Measurements from ENCODE around the gene SMIM36. TPM values are rescaled to one million over a fixed set of nuclear protein-coding genes. Genes with fewer than 3 reads are reported as not detected.
"Not testable (repeated sequence)": the region's sequence is repeated elsewhere in the genome, so short reads cannot be mapped to it uniquely, and the experiment has no call there.

The SMIM36 gene
- not detected in 2 replicates for total RNA-seq
- polyA plus RNA-seq (2012) = not detected

GRCh38 chr17:55510986-55511721 is at the start of gene SMIM36:
SMIM36 (minus strand) TSS chr17:55511452.
- no peak for DNase-seq (ENCODE audit: low read depth)

DNA sequence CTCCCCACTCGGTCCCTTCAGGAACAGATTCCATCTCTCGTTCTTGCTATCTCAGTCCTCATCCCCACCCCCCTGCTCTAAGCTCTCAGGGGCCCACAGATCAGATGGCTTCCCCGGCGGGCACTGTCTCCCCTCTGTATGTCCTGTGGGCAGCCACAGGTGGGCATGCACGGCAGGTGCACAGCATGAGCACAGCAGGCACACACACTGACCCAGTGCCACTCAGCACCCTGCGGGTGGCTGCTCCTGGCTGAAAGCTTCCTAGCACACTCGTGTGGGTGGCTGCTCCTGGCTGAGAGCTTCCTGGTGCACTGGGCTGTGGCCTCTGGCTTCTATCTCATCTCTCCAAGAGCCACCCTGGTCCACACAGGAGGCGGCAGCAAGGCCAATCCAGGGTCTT is 44.5 kb upstream of the SMIM36 start:
- DNase-seq (ENCODE audit: low read depth) = no peak

- peak; percentile 68 for DNase-seq (ENCODE audit: low read depth)
Measured at GRCh38 chr17:55549140-55549539, 37.9 kb upstream of the SMIM36 start.

DNA sequence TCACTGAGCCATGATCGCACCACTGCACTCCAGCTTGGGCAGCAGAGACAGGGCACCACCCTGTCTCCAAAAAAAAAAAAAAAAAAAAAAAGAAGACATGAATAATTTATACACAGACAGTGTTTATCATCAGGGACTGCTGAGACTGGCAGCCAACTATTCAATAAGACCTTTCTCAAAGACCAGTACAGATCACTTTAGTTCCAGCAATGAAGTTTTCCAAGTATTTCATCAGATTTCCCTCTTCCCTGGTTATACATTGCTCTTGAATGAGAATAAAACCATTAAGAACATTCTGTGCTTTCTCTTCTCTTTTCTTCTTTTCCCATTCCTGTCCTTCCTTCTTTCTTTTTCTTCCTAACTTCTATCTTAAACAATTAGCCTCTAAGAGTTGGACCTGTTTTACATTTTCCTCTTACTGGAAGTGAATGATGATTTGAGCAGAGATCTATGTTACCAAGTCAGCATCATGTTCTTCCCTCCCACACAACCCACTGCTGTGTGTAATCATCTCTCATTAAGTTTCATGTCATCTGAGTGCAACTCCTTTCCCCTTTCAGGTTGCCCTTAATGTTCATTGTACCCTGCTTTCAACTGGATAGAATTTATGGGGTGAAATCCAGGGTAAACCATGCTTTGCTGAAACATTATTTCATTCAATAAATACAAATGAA is 35.9 kb upstream of the SMIM36 start:
- DNase-seq (ENCODE audit: low read depth) = no peak

GRCh38 chr17:55546481-55546880 is 35.2 kb upstream of the SMIM36 start:
- no peak for DNase-seq (ENCODE audit: low read depth)

DNA sequence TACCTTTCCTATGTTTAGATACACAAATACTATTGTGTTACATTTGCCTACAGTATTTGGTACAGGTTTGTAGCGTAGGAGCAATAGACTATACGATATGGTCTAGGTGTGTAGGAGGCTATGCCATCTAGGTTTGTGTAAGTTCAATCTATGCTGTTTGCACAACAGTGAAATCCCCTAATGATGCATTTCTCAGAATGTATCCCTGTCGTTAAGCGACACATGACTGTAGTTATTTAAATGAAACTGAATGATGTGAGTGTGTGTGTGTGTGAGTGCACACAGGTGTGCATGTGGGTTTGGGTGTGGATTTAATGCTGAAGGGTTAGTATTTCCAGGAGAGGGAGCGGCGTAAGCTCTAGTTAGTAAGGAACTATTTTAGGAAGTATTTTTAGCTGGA is 34.6 kb upstream of the SMIM36 start:
- no peak for DNase-seq (ENCODE audit: low read depth)

DNA sequence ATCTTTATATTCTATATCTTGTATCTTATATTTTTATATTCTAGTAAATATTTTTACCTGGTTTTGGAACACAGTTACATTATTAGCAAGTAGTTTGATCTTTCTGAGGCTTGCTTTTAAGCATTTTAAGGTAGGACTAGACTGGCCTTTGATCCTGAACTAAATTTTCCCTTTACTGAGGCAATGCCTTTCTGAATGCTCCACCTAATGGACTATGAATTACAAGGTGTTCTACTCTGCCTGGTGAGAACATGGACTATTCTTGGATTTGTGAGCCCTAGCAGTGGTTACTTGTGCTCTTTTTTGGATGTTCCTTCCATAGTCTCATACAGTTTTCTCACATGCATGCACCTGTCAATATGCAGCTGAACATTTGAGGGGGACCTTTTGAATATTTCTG is 32.5 kb upstream of the SMIM36 start:
- no peak for DNase-seq (ENCODE audit: low read depth)

DNA sequence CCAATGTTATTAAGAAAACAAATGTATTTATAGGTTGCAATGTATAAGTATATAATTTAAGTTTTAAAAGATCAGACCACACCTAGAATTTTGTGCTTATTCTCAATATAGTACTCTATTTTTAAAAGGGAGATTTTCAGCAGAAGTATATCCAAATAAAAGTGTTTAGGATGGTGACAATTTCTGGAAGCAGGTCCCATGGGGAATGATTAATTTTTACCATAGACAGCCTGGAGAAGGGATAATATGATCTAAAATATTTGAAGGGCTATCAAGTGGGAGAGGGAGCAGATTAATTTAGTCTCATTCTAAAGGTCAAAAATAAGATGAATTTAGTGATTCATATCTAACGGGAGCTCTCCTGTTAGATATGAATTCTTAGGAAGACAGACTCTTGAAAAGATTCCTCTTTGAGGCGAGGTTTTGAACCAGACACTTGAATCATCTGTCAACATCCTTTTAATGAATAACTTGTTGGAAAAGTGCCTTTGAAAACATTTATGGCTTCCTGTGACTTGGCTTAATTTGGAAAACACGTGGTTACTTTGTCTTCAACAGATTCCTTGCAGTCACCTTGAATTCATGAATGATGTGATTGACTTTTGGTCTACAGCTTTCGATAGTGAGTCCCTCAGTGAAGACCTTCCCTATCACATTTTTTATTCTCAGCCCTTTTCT is 29.3 kb upstream of the SMIM36 start:
- peak; percentile 33 for DNase-seq (ENCODE audit: low read depth)

- DNase-seq (ENCODE audit: low read depth) = no peak
Measured at GRCh38 chr17:55536205-55536604, 25.0 kb upstream of the SMIM36 start.

- DNase-seq (ENCODE audit: low read depth) = no peak
Measured at GRCh38 chr17:55533608-55534007, 22.4 kb upstream of the SMIM36 start.

GRCh38 chr17:55532670-55533069 is 21.4 kb upstream of the SMIM36 start:
- no peak for DNase-seq (ENCODE audit: low read depth)

DNA sequence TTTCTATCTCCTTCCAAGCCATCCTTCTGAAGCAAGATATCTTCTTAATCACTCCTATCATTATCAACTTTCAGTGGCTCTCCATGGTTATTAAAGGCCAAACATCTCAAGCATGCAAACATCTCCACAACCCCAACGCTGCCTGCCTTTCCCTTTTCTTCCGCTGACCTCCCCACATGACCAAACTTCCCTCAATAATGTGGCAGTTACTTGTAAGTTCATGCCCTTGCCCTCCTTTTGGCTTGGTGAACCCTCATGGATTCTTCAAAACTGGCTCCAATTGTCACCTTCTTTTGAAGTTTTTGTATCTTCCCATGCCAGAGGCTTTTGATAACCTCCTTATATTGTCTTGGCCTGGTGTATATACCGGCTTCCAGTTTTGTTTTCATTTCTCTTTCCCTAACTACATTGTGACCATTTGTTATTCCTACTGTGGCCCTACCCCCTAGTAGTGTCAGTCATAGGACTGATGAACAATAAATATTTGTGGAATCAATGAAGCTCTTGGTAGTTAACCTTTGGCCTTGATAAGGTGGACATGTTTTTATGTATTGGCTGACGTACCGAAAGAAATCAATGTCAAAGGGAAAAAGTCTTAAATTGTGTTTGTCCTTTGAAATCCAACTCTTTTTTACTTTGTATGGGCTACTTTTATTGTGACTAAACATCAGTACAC is 19.9 kb upstream of the SMIM36 start:
- peak; percentile 20 for DNase-seq (ENCODE audit: low read depth)

- DNase-seq (ENCODE audit: low read depth) = no peak
Measured at GRCh38 chr17:55530064-55530463, 18.8 kb upstream of the SMIM36 start.

DNA sequence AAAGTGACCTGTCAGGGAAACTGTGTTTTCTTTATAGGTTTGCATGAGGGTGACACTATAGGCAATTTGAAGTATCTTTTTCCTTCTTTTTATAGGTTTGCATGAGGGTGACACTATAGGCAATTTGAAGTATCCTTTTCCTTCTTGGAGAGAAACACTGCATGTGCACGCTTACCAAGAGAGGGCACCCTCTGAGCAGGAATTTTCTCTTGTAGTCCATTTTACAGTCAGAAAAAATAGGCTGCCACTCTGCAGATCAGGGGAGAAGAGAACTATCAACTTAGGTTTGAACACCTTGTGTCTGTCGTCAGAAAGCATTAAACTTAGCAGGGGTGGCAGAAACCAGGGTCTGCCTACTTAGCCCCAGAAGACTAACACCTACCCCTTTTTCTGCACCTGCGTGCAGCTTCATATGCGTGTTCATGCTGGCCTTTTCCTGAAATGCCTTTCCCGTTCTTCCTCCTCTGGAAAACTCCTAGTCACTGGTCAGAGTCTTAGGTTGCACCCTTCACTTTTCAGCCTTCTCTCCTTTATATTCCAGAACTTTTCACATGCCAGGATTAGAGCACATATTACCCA is 16.4 kb upstream of the SMIM36 start:
- DNase-seq (ENCODE audit: low read depth) = peak; percentile 62

GRCh38 chr17:55524440-55525220 is 13.4 kb upstream of the SMIM36 start:
- no peak for DNase-seq (ENCODE audit: low read depth)

DNA sequence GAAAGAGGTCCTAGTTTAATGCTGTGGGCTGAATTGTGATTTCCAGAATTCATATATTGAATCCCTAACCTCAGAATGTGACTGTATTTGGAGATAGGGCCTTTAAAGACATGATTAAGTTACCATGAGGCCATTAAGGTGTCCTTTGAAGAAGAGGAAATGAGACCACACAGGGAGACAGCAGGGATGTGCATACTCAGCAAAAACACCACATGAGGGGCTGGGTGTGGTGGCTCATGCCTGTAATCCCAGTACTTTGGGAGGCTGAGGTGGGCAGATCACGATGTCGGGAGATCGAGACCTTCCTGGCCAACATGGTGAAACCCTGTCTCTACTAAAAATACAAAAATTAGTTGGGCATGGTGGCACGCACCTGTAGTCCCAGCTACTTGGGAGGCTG is 11.8 kb upstream of the SMIM36 start:
- DNase-seq (ENCODE audit: low read depth) = not testable (repeated sequence)

DNA sequence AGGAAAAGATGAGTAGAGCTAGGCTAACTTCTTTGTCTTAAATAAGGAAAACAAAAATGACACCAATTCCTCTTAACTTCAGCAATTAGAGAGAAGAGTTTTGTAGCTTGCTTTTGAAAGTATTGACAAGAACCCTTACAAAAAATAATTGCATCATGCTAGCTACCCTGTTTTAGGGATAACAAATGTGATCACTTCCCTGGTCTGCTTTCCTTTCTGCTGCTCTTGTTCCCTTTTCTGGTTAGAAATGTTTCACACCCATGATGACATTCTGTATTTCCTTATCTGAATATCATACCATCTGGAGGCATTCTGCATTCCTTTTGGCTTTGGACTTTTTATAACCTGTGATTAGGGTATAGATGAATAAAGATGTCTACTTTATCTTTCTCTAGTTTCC is 9.9 kb upstream of the SMIM36 start:
- no peak for DNase-seq (ENCODE audit: low read depth)

DNA sequence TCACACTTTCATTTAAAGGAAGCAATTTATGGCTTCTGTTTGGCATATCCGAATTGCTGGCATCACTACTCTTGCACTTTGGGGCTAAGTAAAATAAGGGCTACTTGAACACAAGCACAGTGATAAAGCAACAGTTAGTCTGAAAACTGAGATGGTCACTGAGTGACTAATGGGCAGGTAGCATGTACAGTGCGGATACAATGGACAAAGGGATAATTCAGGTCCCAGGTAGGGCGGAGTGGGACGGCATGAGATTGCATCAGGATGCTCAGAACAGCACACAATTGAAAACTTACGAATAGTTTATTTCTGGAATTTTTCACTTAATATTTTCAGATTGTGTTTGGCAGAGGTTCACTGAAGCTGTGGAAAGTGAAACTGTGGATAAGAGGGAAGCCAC is 9.2 kb upstream of the SMIM36 start:
- no peak for DNase-seq (ENCODE audit: low read depth)

DNA sequence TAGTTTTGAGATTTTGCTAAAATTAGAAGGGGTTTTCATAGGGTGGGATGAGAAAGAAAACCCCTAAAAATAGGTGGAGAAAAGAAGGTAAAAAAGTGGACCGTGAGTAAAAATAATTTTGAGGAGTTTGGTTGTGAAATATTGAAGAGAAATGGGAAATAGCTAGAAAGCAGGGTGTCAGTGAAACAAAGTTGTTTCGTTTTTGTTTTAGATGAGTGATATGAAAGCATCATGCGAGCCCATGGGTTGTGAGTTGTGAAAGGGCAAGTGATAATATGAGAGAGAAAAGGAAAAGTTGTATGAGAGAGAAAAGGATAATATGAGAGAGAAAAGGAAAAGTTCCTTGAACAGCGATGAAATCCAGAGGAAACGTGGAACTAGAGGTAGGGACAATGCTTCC is 7.3 kb upstream of the SMIM36 start:
- DNase-seq (ENCODE audit: low read depth) = no peak

GRCh38 chr17:55513885-55514590 is 2.8 kb upstream of the SMIM36 start:
- DNase-seq (ENCODE audit: low read depth) = peak; percentile 84
